Right lobe of liver (tissue), 4 donors: Measurements from ENCODE around the gene PDZK1.
"Not testable (repeated sequence)": the region's sequence is repeated elsewhere in the genome, so short reads cannot be mapped to it uniquely, and the experiment has no call there.

Source experiments
- POLR2A ChIP-seq: fragments of 450-650 bp; IDR thresholded peaks from one replicate; pipeline ENCODE4 v1.6.1; 2017; ENCODE audit warnings: antibody characterized with exemption, mild to moderate bottlenecking
- TF ChIP-seq, protein P1 (sequence below), 4 donors: fragments of 200-600 bp in 3 of 4; fragments of 450-650 bp in 1 of 4; IDR thresholded peaks; one replicate each; pipeline versions ENCODE4 v1.5.1 to v1.8.0; 2016 to 2022; ENCODE audit warnings: antibody characterized with exemption in 4 of 4, mild to moderate bottlenecking in 2 of 4
- donor health status: DM: no; HTN: no; CAD: no.
- donor health status: DM: no; HTN: no; CAD: no.
- donor health status: DM: no; HTN: yes; CAD: no.

DNA sequence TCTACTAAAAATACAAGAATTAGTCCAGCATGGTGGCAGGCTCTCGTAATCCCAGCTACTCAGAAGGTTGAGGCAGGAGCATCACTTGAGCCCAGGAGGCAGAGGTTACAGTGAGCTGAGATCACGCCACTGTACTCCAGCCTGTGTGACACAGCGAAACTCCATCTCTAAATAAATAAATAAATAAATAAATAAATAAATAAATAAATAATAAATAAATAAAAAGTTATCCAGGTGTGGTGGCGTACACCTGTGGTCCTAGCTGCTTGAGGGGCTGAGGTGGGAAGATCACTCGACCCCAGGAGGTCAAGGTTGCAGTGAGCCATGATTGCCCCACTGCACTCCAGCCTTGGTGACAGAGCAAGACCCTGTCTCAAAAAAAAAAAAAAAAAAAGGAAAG lies 11.3 kb upstream of the PDZK1 start:
- not testable (repeated sequence) for TF ChIP-seq POLR2A
- TF ChIP-seq, protein P1, sequence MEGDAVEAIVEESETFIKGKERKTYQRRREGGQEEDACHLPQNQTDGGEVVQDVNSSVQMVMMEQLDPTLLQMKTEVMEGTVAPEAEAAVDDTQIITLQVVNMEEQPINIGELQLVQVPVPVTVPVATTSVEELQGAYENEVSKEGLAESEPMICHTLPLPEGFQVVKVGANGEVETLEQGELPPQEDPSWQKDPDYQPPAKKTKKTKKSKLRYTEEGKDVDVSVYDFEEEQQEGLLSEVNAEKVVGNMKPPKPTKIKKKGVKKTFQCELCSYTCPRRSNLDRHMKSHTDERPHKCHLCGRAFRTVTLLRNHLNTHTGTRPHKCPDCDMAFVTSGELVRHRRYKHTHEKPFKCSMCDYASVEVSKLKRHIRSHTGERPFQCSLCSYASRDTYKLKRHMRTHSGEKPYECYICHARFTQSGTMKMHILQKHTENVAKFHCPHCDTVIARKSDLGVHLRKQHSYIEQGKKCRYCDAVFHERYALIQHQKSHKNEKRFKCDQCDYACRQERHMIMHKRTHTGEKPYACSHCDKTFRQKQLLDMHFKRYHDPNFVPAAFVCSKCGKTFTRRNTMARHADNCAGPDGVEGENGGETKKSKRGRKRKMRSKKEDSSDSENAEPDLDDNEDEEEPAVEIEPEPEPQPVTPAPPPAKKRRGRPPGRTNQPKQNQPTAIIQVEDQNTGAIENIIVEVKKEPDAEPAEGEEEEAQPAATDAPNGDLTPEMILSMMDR (IDR thresholded peaks at IDR 0.05) = not testable (repeated sequence)
